T-helper 1 cell treated with Interleukin-12 subunit alpha and Interleukin-12 subunit beta and Interleukin-4 antibody, amounts not matched to agents 30 μg/mL and 1 μg/mL, for 36 hours (primary cell): Measurements from ENCODE around the gene RARS2.

Experiments
- H3K27ac Mint-ChIP-seq: one replicate; pipeline ENCODE4 v1.8.0; 2021; ENCODE audit warnings: mild to moderate bottlenecking, mixed read lengths
- H3K27me3 Mint-ChIP-seq: one replicate; pipeline ENCODE4 v1.8.0; 2021; ENCODE audit warnings: low read depth, mixed read lengths
- H3K36me3 Mint-ChIP-seq: one replicate; pipeline ENCODE4 v1.8.0; 2021; ENCODE audit warnings: low read depth, mixed read lengths
- H3K4me1 Mint-ChIP-seq: one replicate; pipeline ENCODE4 v1.8.0; 2021; ENCODE audit warnings: low read depth, mixed read lengths
- H3K4me3 Mint-ChIP-seq: one replicate; pipeline ENCODE4 v1.8.0; 2021; ENCODE audit warnings: mild to moderate bottlenecking, moderate library complexity, mixed read lengths
- H3K9me3 Mint-ChIP-seq: one replicate; pipeline ENCODE4 v1.8.0; 2021; ENCODE audit warnings: mixed read lengths

RARS2 gene

GRCh38 chr6:87590990-87591389 lies 1.2 kb upstream of the RARS2 start:
- H3K27me3 Mint-ChIP-seq: no peaks in the 10 kb centered on the region
- H3K9me3 Mint-ChIP-seq: no peaks in the 10 kb centered on the region
- H3K36me3 Mint-ChIP-seq: peaks cover 24% of the 10 kb centered on the region
- peaks cover 43% of the 10 kb centered on the region for H3K4me1 Mint-ChIP-seq
- H3K27ac Mint-ChIP-seq: no peak overlapping the region
- H3K4me3 Mint-ChIP-seq: peak overlapping the region; percentile 90

GRCh38 chr6:87590417-87590880 lies 662 bp upstream of the RARS2 start:
- Mint-ChIP-seq H3K4me3 (peak overlapping the region; percentile 90), H3K9me3 (no peaks in the 10 kb centered on the region), H3K27ac (peak overlapping the region; percentile 84), H3K27me3 (no peaks in the 10 kb centered on the region), H3K36me3 (peaks cover 22% of the 10 kb centered on the region), H3K4me1 (peaks cover 45% of the 10 kb centered on the region)

- H3K27me3 Mint-ChIP-seq: no peaks in the 10 kb centered on the region
- H3K36me3 Mint-ChIP-seq: peaks cover 21% of the 10 kb centered on the region
- H3K9me3 Mint-ChIP-seq: no peaks in the 10 kb centered on the region
- H3K27ac Mint-ChIP-seq: peak overlapping the region; percentile 84
- H3K4me1 Mint-ChIP-seq: peaks cover 48% of the 10 kb centered on the region
- H3K4me3 Mint-ChIP-seq: peak overlapping the region; percentile 90
These were observed 905 bp downstream of the RARS2 start for GRCh38 chr6:87588756-87589407.

DNA sequence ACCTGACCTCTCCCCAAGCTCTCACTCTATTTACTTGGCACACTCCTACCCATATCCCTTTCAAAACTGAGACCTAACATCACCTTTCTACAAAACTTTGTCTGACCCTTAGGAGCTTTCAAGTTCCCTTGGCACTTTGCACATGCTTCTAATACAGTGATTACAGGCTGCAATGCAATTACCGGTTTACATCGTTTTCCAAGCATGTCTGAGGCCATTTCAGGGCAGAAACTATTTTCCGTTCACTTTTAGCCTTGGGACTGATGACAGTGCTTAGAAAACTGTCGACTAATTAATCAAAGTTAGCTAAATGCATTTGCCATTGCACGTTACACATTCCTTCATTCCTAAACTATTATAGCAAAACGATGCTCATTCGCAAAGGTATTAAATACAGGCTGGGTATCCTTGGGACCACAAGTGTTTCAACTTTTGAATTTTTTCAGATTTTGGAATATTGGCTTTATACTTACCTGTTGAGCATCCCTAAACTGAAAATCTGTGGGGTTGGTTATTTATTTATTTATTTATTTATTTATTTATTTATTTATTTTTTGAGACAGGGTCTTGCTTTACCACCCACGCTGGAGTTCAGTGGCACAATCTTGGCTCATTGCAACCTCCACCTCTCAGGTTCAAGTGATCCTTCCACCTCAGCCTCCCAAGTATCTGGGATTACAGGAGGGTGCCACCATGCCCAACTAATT lies 3.3 kb downstream of the RARS2 start:
- Mint-ChIP-seq H3K27ac (no peak overlapping the region), H3K36me3 (peaks cover 28% of the 10 kb centered on the region), H3K4me1 (peaks cover 46% of the 10 kb centered on the region), H3K4me3 (no peak overlapping the region), H3K9me3 (no peaks in the 10 kb centered on the region), H3K27me3 (no peaks in the 10 kb centered on the region)

GRCh38 chr6:87583822-87584221 lies 6.0 kb downstream of the RARS2 start:
- no peak overlapping the region for H3K4me3 Mint-ChIP-seq
- H3K9me3 Mint-ChIP-seq: no peaks in the 10 kb centered on the region
- peaks cover 35% of the 10 kb centered on the region for H3K4me1 Mint-ChIP-seq
- no peak overlapping the region for H3K27ac Mint-ChIP-seq
- H3K27me3 Mint-ChIP-seq: no peaks in the 10 kb centered on the region
- peaks cover 30% of the 10 kb centered on the region for H3K36me3 Mint-ChIP-seq

DNA sequence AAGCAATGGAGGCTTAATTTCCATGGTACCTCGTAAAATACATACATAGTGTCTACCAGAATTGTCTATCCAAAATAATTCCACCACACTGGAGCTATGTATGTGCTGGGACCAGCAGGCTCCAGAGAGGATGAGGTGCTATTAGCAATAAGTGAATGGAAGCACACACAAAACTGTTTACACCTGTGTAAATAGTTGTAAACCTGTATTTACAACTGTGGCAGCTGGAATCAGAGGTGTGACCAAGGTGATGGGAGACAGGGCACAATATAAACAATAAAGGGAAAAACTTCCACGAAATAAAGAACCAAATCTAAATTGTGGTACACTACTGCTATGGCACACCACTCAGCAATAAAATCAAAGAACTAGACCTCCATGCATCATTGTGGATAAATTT lies 14.4 kb downstream of the RARS2 start:
- H3K9me3 Mint-ChIP-seq: peaks cover 4% of the 10 kb centered on the region
- peaks cover 23% of the 10 kb centered on the region for H3K36me3 Mint-ChIP-seq
- H3K27ac Mint-ChIP-seq: peak overlapping the region; percentile 23
- no peaks in the 10 kb centered on the region for H3K27me3 Mint-ChIP-seq
- H3K4me1 Mint-ChIP-seq: peaks cover 35% of the 10 kb centered on the region
- H3K4me3 Mint-ChIP-seq: no peak overlapping the region

DNA sequence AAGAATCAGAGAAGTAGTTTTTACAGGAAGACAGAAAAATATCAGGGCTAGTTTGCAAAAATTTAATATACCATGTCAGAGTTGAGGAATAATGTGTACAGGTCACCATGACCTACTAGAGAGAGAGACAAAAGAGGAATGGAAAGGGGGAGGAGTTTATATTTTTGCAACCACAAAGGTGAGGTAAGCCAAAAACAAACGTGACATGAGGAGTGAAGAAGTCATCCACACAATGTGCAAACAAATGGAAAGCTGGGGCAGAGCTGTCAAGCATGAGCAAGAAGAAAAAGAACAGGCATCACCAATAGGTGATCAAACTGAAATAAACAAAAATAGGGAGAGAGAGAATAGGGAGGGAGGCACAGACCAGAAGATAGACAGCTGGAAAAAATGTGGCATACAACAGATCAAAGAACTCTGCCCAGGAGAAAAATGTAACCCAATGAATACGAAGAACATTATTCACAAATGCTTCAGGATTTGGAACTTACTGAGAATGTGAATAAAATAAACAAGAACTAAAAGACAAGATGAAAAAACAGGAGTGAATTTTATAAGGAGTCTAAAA lies 15.5 kb downstream of the RARS2 start:
- H3K4me1 Mint-ChIP-seq: peaks cover 35% of the 10 kb centered on the region
- peak overlapping the region; percentile 36 for H3K4me3 Mint-ChIP-seq
- H3K36me3 Mint-ChIP-seq: peaks cover 21% of the 10 kb centered on the region
- peaks cover 4% of the 10 kb centered on the region for H3K9me3 Mint-ChIP-seq
- H3K27me3 Mint-ChIP-seq: no peaks in the 10 kb centered on the region
- peak overlapping the region; percentile 11 for H3K27ac Mint-ChIP-seq

- peaks cover 35% of the 10 kb centered on the region for H3K4me1 Mint-ChIP-seq
- H3K4me3 Mint-ChIP-seq: no peak overlapping the region
- peaks cover 21% of the 10 kb centered on the region for H3K36me3 Mint-ChIP-seq
- H3K27ac Mint-ChIP-seq: peak overlapping the region; percentile 58
- H3K9me3 Mint-ChIP-seq: peaks cover 4% of the 10 kb centered on the region
- H3K27me3 Mint-ChIP-seq: no peaks in the 10 kb centered on the region
These were observed 16.3 kb downstream of the RARS2 start for GRCh38 chr6:87573307-87574024.

DNA sequence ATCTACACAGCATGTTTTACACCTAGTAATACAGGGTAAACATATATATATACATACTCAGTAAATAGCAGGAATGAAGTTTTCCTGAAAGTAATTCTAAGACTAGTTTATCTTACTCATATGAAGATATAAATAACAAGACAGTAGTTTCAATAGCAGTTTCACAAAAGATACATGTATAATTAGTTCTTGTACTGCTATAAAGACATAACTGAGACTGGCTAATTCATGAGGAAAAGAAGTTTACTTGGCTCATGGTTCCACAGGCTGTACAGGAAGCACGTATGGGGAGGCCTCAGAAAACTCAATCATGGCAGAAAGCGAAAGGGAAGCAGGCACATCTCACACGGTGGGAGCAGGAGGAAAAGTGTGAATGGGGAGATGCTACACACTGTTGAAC lies 16.9 kb downstream of the RARS2 start:
- Mint-ChIP-seq H3K36me3 (peaks cover 21% of the 10 kb centered on the region), H3K4me3 (no peak overlapping the region), H3K27ac (peak overlapping the region; percentile 58), H3K27me3 (no peaks in the 10 kb centered on the region), H3K9me3 (peaks cover 4% of the 10 kb centered on the region), H3K4me1 (peaks cover 35% of the 10 kb centered on the region)

DNA sequence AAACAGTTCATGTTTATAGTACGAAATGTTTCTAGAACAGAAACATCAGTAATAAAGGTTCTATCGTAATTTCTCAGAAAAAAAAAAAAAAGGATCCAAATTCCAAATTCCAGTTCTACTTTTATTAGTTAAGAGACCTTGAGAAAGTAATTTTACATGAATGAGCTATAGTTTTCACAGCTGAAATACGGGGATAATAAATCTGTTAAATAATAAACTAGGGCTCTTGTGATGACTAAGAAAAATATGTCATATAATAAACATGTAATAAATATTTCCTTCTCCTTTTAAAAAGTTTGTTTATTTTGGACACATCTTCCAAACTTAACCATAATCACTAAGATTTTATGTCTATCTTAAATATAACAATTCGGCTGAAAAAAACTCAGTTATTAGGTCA lies 17.8 kb downstream of the RARS2 start:
- Mint-ChIP-seq H3K9me3 (peaks cover 4% of the 10 kb centered on the region), H3K4me1 (peaks cover 35% of the 10 kb centered on the region), H3K27me3 (no peaks in the 10 kb centered on the region), H3K27ac (no peak overlapping the region), H3K4me3 (no peak overlapping the region), H3K36me3 (peaks cover 19% of the 10 kb centered on the region)

DNA sequence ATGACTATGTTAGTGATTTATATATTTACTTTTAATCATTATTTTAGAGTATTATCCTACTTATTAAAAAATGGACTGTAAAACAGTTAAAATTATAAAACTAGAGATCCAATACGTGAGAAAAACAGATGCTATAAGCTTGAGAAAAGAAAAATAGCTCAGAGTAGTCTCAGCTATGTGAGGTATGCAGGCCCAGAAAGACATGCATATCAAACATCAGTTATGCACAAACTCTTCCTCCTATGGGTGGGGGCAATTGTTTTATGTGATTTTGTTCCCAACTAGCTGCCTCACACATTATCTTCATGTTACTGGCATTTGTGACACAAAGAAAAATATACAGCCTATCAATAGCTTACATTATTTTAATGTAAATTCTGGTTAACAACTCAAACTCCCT lies 28.8 kb downstream of the RARS2 start:
- Mint-ChIP-seq H3K27ac (no peak overlapping the region), H3K36me3 (peaks cover 25% of the 10 kb centered on the region), H3K4me3 (no peak overlapping the region), H3K4me1 (peaks cover 3% of the 10 kb centered on the region), H3K9me3 (no peaks in the 10 kb centered on the region), H3K27me3 (no peaks in the 10 kb centered on the region)

DNA sequence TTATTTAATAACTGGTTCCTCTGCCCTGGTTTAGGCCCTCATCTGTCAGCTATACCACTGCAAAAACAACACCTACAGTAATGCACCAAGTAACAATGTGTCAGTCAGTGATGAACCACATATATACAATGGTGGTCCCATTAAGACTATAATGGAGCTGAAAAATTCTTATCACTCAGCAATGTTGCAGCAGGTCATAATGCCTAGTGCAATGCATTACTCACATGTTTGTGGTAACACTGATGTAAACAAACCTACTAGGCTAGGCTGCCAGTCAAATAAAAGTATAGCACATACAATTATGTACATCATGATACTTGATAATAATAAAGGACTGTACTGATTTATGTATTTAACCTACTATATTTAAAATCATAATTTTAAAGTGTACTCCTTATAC lies 31.3 kb downstream of the RARS2 start:
- Mint-ChIP-seq H3K27me3 (no peaks in the 10 kb centered on the region), H3K4me1 (no peaks in the 10 kb centered on the region), H3K4me3 (no peak overlapping the region), H3K9me3 (no peaks in the 10 kb centered on the region), H3K36me3 (peaks cover 28% of the 10 kb centered on the region), H3K27ac (no peak overlapping the region)

GRCh38 chr6:87555506-87555905 lies 34.3 kb downstream of the RARS2 start:
- H3K4me3 Mint-ChIP-seq: no peak overlapping the region
- no peak overlapping the region for H3K27ac Mint-ChIP-seq
- peaks cover 26% of the 10 kb centered on the region for H3K36me3 Mint-ChIP-seq
- no peaks in the 10 kb centered on the region for H3K27me3 Mint-ChIP-seq
- H3K9me3 Mint-ChIP-seq: no peaks in the 10 kb centered on the region
- H3K4me1 Mint-ChIP-seq: peaks cover 2% of the 10 kb centered on the region

- Mint-ChIP-seq H3K27me3 (no peaks in the 10 kb centered on the region), H3K9me3 (no peaks in the 10 kb centered on the region), H3K4me1 (peaks cover 2% of the 10 kb centered on the region), H3K4me3 (no peak overlapping the region), H3K36me3 (peaks cover 30% of the 10 kb centered on the region), H3K27ac (no peak overlapping the region)
These were observed 36.5 kb downstream of the RARS2 start for GRCh38 chr6:87553159-87553765.
